GM03348 (cell line): Measurements from ENCODE around the gene ABCF1.

Experiments
- DNase-seq: peaks from one replicate; pipeline ENCODE4 v3.0.0; 2012; ENCODE audit warnings: low spot score

Gene ABCF1

DNA sequence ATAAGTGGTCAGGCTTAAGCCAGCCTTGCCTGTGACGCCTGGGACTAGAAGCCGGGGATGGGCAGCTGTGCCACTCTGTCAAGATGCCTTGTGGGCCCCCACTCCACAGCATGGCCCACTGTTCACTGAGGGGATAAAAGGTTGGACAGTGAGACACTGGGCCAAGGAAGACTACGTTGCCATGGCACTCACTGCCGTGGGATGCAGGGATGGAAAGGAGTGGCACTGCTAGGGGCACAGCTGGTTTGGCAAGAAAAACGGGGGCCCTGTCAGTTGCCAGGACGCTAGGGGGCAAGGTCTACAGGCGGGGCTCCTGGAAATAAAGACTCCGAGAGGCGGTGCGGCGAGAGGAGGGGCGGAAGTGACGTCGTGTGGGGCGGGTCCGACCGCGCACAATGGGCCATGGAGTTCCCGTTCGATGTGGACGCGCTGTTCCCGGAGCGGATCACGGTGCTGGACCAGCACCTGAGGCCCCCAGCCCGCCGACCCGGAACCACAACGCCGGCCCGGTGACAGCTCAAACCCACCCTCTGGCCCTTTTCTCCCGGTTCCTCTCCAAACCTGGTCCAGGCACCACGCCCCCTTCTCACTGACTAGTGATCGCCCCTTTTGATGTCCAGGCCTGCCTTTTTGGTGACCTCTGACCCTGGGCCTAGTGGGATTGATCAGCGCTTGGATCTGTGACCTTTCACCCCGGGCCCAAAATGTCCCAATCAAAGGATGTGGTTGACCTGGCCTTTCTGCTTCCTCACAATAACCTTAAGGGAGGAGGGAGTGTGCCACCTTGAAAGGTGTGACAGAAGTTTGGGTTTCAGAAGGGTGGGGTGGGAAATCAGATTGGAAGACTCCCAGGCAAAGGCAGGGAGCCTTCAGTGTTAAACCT, 55.5 kb downstream of the ABCF1 start, which contains the start of gene ATAT1:
Gene ATAT1, plus strand, starts transcription at position 391 of the 883 bp plus-strand sequence.
- DNase-seq = peak; percentile 94

GRCh38 chr6:30635834-30636233, 64.6 kb downstream of the ABCF1 start:
- no peak for DNase-seq

GRCh38 chr6:30640481-30640880, 69.2 kb downstream of the ABCF1 start:
- DNase-seq = no peak

- DNase-seq = no peak
Measured at GRCh38 chr6:30641048-30641447, 69.8 kb downstream of the ABCF1 start.
